GM23338 (cell line): ENCODE measurements around the gene ATP5ME. TPM values are rescaled to one million over a fixed set of nuclear protein-coding genes. Genes with fewer than 3 reads are reported as not detected.

Experiments used
- ATAC-seq: fragments of 200-7000 bp; cut with Tn5 transposase; 3 replicates; pipeline ENCODE4 v1.9.1; 2020
- DNase-seq: peaks from one replicate; pipeline ENCODE4 v3.0.0-alpha.2; 2015; ENCODE audit warnings: low spot score
- H2AFZ ChIP-seq: fragments of 200-600 bp; sonication (generic); 2 replicates; pipeline ENCODE4 v1.8.0; 2016; ENCODE audit warnings: antibody characterized with exemption, mild to moderate bottlenecking, moderate library complexity
- H3F3A ChIP-seq: fragments of 200-600 bp; sonication (generic); replicated peaks from 2 replicates; pipeline ENCODE4 v1.8.0; 2017; ENCODE audit warnings: antibody characterized with exemption, mixed run types, low read depth
- H3K27ac ChIP-seq: fragments of 200-600 bp; sonication (generic); 2 replicates; pipeline ENCODE4 v1.6.1; 2016; ENCODE audit warnings: low read depth
- H3K27me3 ChIP-seq: fragments of 200-600 bp; sonication (generic); 2 replicates; pipeline ENCODE4 v1.8.0; 2016; ENCODE audit warnings: mild to moderate bottlenecking, mixed run types, moderate library complexity; ENCODE audit not compliant: insufficient read depth
- H3K36me3 ChIP-seq: fragments of 200-600 bp; sonication (generic); 2 replicates; pipeline ENCODE4 v1.8.0; 2016; ENCODE audit warnings: mild to moderate bottlenecking; ENCODE audit not compliant: insufficient read depth
- H3K4me1 ChIP-seq: fragments of 200-600 bp; sonication (generic); 2 replicates; pipeline ENCODE4 v1.8.0; 2016; ENCODE audit warnings: mild to moderate bottlenecking, moderate library complexity; ENCODE audit not compliant: insufficient read depth
- H3K4me2 ChIP-seq: fragments of 200-600 bp; sonication (generic); 2 replicates; pipeline ENCODE4 v1.7.1; 2017; ENCODE audit warnings: mixed run types
- H3K4me3 ChIP-seq: fragments of 200-600 bp; sonication (generic); 2 replicates; pipeline ENCODE4 v1.6.1; 2016; ENCODE audit warnings: mixed run types
- H3K79me2 ChIP-seq: fragments of 200-600 bp; sonication (generic); replicated peaks from 2 replicates; pipeline ENCODE4 v1.8.0; 2017; ENCODE audit warnings: mild to moderate bottlenecking; ENCODE audit not compliant: insufficient read depth
- H3K9me2 ChIP-seq: fragments of 200-600 bp; sonication (generic); 2 replicates; pipeline ENCODE4 v1.8.0; 2017; ENCODE audit not compliant: insufficient read depth
- H4K20me1 ChIP-seq: fragments of 200-600 bp; sonication (generic); replicated peaks from 2 replicates; pipeline ENCODE4 v1.8.0; 2017; ENCODE audit warnings: mild to moderate bottlenecking; ENCODE audit not compliant: insufficient read depth
- H3K27ac Mint-ChIP-seq: 2 replicates; pipeline ENCODE4 v1.8.0; 2020; ENCODE audit warnings: inconsistent platforms, mild to moderate bottlenecking, moderate library complexity, mixed read lengths
- H3K27me3 Mint-ChIP-seq: 3 replicates; pipeline ENCODE4 v1.8.0; 2022; ENCODE audit warnings: low read depth, mild to moderate bottlenecking, moderate library complexity, mixed read lengths, inconsistent platforms; ENCODE audit not compliant: insufficient read depth, poor library complexity
- H3K36me3 Mint-ChIP-seq: 3 replicates; pipeline ENCODE4 v1.8.0; 2021; ENCODE audit warnings: low read depth, mild to moderate bottlenecking, inconsistent platforms, moderate library complexity, mixed read lengths
- H3K4me1 Mint-ChIP-seq: 3 replicates; pipeline ENCODE4 v1.8.0; 2020; ENCODE audit warnings: mild to moderate bottlenecking, inconsistent platforms, mixed read lengths
- H3K4me3 Mint-ChIP-seq: 3 replicates; pipeline ENCODE4 v1.8.0; 2021; ENCODE audit warnings: moderate library complexity, mild to moderate bottlenecking, inconsistent platforms, mixed read lengths
- H3K9me3 Mint-ChIP-seq: 3 replicates; pipeline ENCODE4 v1.8.0; 2020; ENCODE audit warnings: moderate library complexity, mild to moderate bottlenecking, inconsistent platforms, mixed read lengths
- CREB1 ChIP-seq: fragments of 250-450 bp; sonication (Bioruptor Pico); IDR thresholded peaks from 2 replicates; pipeline ENCODE4 v1.5.0; 2020; ENCODE audit warnings: low read depth, mild to moderate bottlenecking, moderate library complexity
- CTCF ChIP-seq, 2 experiments: fragments of 200-600 bp in 1 of 2; sonication (generic) in 1 of 2; conservative IDR thresholded peaks; 2 replicates each; pipeline versions ENCODE4 v1.5.1 to v1.6.1; 2016 to 2017; ENCODE audit warnings: antibody characterized with exemption in 2 of 2, low read depth in 2 of 2, mild to moderate bottlenecking in 2 of 2, moderate library complexity in 1 of 2
- ETS1 ChIP-seq: IDR thresholded peaks from 2 replicates; pipeline ENCODE4 v1.6.1; 2016; ENCODE audit warnings: antibody characterized with exemption
- POLR2AphosphoS5 ChIP-seq: IDR thresholded peaks from 2 replicates; pipeline ENCODE4 v1.6.1; 2016; ENCODE audit warnings: antibody characterized with exemption, low read depth
- ZNF462 ChIP-seq: fragments of 250-450 bp; sonication (Bioruptor Pico); IDR thresholded peaks from 2 replicates; pipeline ENCODE4 v1.5.0; 2020; ENCODE audit warnings: mild to moderate bottlenecking, moderate library complexity
- polyA plus RNA-seq: library from polyadenylated mRNA; unstranded; fragments of >200 nt; fragmentation: Nextera tagmentation; extraction: Ambion mirVana; gene quantifications from 2 replicates; pipeline ENCODE4 v1.2.1, GENCODE V29; 2016
- total RNA-seq: library from RNA; depleted of rRNA; stranded (reverse); fragments of >200 nt; shearing (Covaris generic); gene quantifications from 2 replicates; pipeline ENCODE4 v1.2.3, GENCODE V29; 2014

Gene ATP5ME
- total and polyA plus RNA-seq, 2 experiments from 2014 or later, result 60.5 to 2,021 TPM

- Histone ChIP-seq H3K27me3 (peaks cover 6% of the 10 kb centered on the region; the same call in 1 of the 2 replicates), H3K4me1 (no peaks in the 10 kb centered on the region), H3K4me2 (no peak overlapping the region)
These were observed 29.5 kb upstream of the ATP5ME start for GRCh38 chr4:703336-704197.

More at GRCh38 chr4:703336-704197, 29.5 kb upstream of the ATP5ME start:
- Histone ChIP-seq H3F3A (no peaks in the 10 kb centered on the region), H3K79me2 (peaks cover 9% of the 10 kb centered on the region), H4K20me1 (peaks cover 2% of the 10 kb centered on the region; the same call in 1 of the 2 replicates), H2AFZ (no peak overlapping the region), H3K4me3 (no peak overlapping the region), H3K9me2 (no peaks in the 10 kb centered on the region), H3K36me3 (no peaks in the 10 kb centered on the region), H3K27ac (no peak overlapping the region)
- H3K36me3 Mint-ChIP-seq, result peaks cover 1% of the 10 kb centered on the region; the same call in 2 of the 3 replicates
- no peak overlapping the region for H3K4me3 Mint-ChIP-seq
- H3K27ac Mint-ChIP-seq, result no peak overlapping the region
- H3K4me1 Mint-ChIP-seq, result peaks cover 7% of the 10 kb centered on the region; the same call in 2 of the 3 replicates
- peaks cover 18% of the 10 kb centered on the region for H3K27me3 Mint-ChIP-seq
- no peaks in the 10 kb centered on the region for H3K9me3 Mint-ChIP-seq
- ATAC-seq, result no peak
- TF ChIP-seq POLR2AphosphoS5 (no peak), CTCF (conservative IDR thresholded peaks at IDR 0.05; ENCODE audit: low read depth in 2 of 2) (no peak), ZNF462 (CRISPR knock-in tag) (no peak), ETS1 (no peak), CREB1 (CRISPR knock-in tag) (no peak)
- no peak for DNase-seq
